Measurements from ENCODE around the gene SLC25A36.

- TF ChIP-seq CTCF (conservative IDR thresholded peaks at IDR 0.05; ENCODE audit: low read depth, low read length) (no peak), RAD21 (IDR thresholded peaks at IDR 0.05; ENCODE audit: low read length) (no peak), POLR2A (IDR thresholded peaks at IDR 0.05; ENCODE audit: low read depth, low read length) (no peak), CHD1 (IDR thresholded peaks at IDR 0.05; ENCODE audit: low read depth, low read length) (no peak)
Measured at GRCh38 chr3:141009496-141009895, 67.9 kb downstream of the SLC25A36 start.

Data from IMR-90 (cell line).